Epithelial cell of esophagus (primary cell): ENCODE data around the gene SDCCAG8.

Experiments used
- DNase-seq: peaks from one replicate; pipeline ENCODE4 v3.0.0; 2010; ENCODE audit warnings: low read depth
- H3K4me3 ChIP-seq: 2 replicates; pipeline ENCODE4 v1.5.1; 2011; ENCODE audit warnings: mild to moderate bottlenecking, low read length, control low read depth
- CTCF ChIP-seq: IDR thresholded peaks from 2 replicates; pipeline ENCODE4 v1.5.1; 2011; ENCODE audit warnings: low read depth, mild to moderate bottlenecking, low read length, control low read depth, inconsistent platforms; ENCODE audit not compliant: insufficient read depth; ENCODE audit errors: missing control alignments

The SDCCAG8 gene

GRCh38 chr1:243513726-243514491 is 258.1 kb downstream of the SDCCAG8 start:
- TF ChIP-seq CTCF: no peak
- DNase-seq: no peak
- H3K4me3 ChIP-seq: no peak overlapping the region

DNA sequence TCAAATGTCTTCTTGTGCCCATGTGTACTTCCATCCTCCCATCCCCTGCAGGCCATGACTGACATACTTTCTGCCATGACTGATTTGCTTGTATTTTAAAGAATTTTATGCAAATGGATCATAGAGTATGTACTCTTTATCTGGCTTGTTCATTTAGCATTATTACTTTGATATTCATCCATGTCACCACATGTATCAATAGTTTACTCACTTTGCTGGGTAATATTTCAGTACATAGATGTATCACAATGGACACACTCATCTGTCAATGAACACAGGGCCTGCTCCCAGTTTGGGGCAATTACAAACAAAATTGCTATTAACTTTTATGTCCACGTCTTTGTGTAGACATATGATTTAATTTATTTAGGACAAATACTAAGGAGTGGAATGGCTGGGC is 259.1 kb downstream of the SDCCAG8 start:
- TF ChIP-seq CTCF: no peak
- H3K4me3 ChIP-seq: no peak overlapping the region
- DNase-seq: no peak

DNA sequence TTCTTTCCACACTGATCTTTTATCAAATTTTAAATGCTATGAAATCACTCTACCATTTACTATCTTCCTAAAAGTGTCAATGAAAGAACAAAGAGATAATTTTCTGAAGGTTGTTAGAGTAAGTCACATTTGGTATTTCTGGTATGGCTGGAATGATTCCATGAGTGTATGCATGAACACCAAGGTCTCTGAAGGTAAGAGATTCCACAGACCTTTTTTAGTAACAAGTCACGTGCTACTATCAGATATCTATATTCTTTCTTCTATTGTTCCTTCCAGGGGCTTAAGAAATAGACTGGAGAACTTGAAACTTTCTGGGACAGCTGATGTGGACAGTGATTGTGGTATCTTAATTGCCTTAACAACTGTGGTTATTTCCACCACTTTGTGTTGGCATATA is 265.0 kb downstream of the SDCCAG8 start:
- DNase-seq: no peak
- TF ChIP-seq CTCF: no peak

GRCh38 chr1:243523766-243524165 is 267.9 kb downstream of the SDCCAG8 start:
- TF ChIP-seq CTCF: no peak
- H3K4me3 ChIP-seq: no peak overlapping the region
- DNase-seq: no peak

More for the DNA sequence above, 265.0 kb downstream of the SDCCAG8 start:
- no peak overlapping the region for H3K4me3 ChIP-seq

DNA sequence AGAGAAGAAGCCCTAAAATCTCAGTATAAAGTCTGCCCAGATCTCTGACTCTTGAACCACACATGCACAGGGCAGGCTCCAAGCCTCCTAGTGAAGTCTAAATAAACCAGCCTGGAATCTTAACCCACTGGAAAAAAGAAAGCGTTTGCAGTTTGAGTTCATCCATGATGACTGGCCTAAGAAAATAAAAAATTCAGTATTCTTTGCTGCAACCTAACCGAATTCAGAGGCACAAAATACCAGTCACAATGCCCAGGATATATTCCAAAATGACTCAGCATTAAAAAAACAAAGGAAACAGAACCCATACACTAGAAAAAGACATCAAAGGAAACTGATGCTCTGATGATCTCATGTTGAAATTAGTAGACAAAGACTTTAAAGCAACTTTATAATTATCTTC is 269.2 kb downstream of the SDCCAG8 start:
- H3K4me3 ChIP-seq: no peak overlapping the region
- no peak for TF ChIP-seq CTCF
- peak; percentile 56 for DNase-seq

GRCh38 chr1:243526180-243526579 is 270.3 kb downstream of the SDCCAG8 start:
- no peak overlapping the region for H3K4me3 ChIP-seq
- DNase-seq: no peak
- no peak for TF ChIP-seq CTCF
